Fibroblast of skin of abdomen (primary cell): Measurements from ENCODE around the gene B4GALNT3.

Source experiments
- DNase-seq: peaks from one replicate; pipeline ENCODE4 v3.0.0-alpha.2; 2013

The B4GALNT3 gene

GRCh38 chr12:560691-561390 is 101.1 kb downstream of the B4GALNT3 start:
- no peak for DNase-seq

- no peak for DNase-seq
Measured at GRCh38 chr12:561391-561705, 101.6 kb downstream of the B4GALNT3 start.

- no peak for DNase-seq
Measured at GRCh38 chr12:561908-562593, 102.3 kb downstream of the B4GALNT3 start.

- no peak for DNase-seq
Measured at GRCh38 chr12:562634-563033, 102.9 kb downstream of the B4GALNT3 start.

- peak; percentile 67 for DNase-seq
Measured at GRCh38 chr12:563250-563781, 103.6 kb downstream of the B4GALNT3 start.

- DNase-seq, result no peak
Measured at GRCh38 chr12:563787-564298, 104.1 kb downstream of the B4GALNT3 start.

- DNase-seq, result no peak
Measured at GRCh38 chr12:565161-565560, 105.4 kb downstream of the B4GALNT3 start.

- no peak for DNase-seq
Measured at GRCh38 chr12:565589-566105, 105.9 kb downstream of the B4GALNT3 start.

- no peak for DNase-seq
Measured at GRCh38 chr12:568486-568885, 108.7 kb downstream of the B4GALNT3 start.

GRCh38 chr12:569091-569676 is 109.4 kb downstream of the B4GALNT3 start:
- DNase-seq, result no peak

GRCh38 chr12:569803-570434 is 110.2 kb downstream of the B4GALNT3 start:
- peak; percentile 83 for DNase-seq

- DNase-seq, result peak; percentile 80
Measured at GRCh38 chr12:570435-570920, 110.7 kb downstream of the B4GALNT3 start.

GRCh38 chr12:570921-571794 is 111.4 kb downstream of the B4GALNT3 start:
- peak; percentile 65 for DNase-seq

- DNase-seq, result no peak
Measured at GRCh38 chr12:571795-572531, 112.2 kb downstream of the B4GALNT3 start.

- DNase-seq, result no peak
Measured at GRCh38 chr12:572532-572899, 112.8 kb downstream of the B4GALNT3 start.

GRCh38 chr12:573232-573631 is 113.5 kb downstream of the B4GALNT3 start:
- no peak for DNase-seq

GRCh38 chr12:574475-575128 is 114.9 kb downstream of the B4GALNT3 start:
- peak; percentile 26 for DNase-seq

GRCh38 chr12:575129-575502 is 115.4 kb downstream of the B4GALNT3 start:
- no peak for DNase-seq

GRCh38 chr12:575948-576614 is 116.3 kb downstream of the B4GALNT3 start:
- peak; percentile 67 for DNase-seq

- DNase-seq, result no peak
Measured at GRCh38 chr12:576615-577110, 116.9 kb downstream of the B4GALNT3 start.
